NCI-H1105 (cell line): ENCODE measurements around the gene ZNF236.

Experiments used
- DNase-seq: peaks from one replicate; lab custom pipeline; 2025; lab: John Stamatoyannopoulos, UW

Gene ZNF236

DNA sequence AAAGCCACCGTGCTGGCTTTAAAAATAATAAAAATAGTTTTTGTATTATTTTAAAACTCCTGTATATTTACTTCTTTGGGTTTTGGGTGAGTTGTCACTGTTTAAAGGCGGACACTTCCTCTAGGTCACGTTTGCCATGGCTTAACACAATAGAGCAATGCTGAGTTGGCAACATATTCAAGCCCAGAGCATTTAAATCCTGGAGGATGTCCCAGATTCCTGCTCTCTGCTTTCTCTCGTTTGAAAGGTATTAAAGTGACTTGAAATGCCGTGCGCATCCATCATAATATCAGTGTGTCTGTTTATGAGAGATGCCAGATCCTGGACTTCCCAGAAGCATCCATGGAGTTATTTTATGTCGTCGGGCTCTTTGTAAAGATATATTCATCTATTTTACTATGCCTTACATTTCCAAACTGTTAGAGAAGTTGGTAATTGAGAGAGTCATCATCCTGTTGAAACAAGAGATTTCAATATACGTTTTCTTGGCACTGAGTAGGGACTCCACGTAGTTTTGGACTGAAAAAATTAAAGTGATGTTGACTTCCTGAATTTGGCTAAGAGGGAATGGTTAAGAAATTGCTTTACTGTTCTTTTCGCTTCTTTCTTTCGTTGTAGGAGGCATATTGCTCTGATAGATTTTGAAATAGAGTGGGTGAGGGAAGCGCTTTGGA, 150.6 kb downstream of the ZNF236 start:
- DNase-seq: no peak

DNA sequence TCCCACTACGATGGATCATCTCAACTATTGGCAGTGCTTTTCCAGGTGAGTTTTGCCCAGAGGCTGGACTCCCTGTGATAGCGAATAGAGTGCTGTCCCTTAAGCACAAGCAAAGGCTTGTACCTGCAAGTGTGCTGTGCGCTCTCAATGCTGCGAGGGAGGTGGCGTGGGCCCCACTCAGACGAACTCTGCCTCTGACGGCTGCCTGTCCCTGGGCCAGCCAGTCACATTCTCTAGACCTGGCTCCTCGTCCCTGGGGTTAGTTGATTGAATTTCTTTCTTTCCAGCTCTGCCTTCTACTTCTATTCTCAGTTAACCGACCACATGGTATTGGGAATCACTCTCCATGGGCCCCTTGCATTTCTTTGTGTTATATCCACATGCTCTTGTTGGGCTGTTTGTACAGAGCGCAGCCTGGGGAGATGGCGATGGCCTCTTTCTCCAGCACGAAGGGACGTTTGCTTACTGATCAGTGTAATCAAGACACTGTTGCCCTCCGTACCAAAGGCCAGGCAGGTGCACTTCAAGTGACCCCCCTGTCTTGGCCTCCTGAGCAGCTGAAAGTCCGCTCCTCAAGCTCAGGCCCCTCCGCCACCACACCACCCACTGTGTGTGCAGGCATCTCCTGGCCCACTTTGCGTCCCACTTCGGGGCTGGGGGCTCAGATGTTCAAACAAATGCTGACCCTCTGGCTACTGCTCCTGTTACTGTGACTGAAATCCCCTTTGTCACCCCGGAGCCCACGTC, 151.3 kb downstream of the ZNF236 start:
- DNase-seq: no peak

GRCh38 chr18:76974386-76974785, 152.0 kb downstream of the ZNF236 start:
- no peak for DNase-seq

DNA sequence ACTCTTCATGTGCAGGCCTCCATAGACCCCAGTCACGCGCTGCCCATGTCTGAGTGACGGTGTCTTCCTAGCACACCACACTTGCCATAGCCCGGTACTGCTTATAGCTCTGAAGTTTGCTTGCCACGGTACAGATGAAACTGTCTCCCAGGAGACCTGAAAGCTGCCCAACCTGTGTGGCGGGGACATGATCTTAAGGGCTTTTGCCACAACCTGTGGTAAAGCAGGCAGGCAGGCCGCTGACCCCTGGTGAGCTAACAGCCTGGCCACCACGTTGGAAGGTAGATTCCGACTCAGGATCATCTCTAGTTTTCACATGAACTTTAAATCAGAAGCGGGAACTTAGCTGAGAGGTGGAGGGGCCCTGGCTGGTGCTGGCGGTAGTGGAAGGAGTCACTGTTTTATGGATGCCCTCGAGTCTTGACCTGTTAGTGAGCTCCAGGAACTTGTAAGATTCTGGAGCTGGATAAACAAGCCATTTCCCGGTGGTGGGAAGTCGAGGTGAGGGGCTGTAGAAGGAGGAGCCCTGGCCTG, 153.3 kb downstream of the ZNF236 start:
- DNase-seq: no peak

GRCh38 chr18:76977108-76977621, 154.8 kb downstream of the ZNF236 start:
- peak; percentile 86 for DNase-seq

DNA sequence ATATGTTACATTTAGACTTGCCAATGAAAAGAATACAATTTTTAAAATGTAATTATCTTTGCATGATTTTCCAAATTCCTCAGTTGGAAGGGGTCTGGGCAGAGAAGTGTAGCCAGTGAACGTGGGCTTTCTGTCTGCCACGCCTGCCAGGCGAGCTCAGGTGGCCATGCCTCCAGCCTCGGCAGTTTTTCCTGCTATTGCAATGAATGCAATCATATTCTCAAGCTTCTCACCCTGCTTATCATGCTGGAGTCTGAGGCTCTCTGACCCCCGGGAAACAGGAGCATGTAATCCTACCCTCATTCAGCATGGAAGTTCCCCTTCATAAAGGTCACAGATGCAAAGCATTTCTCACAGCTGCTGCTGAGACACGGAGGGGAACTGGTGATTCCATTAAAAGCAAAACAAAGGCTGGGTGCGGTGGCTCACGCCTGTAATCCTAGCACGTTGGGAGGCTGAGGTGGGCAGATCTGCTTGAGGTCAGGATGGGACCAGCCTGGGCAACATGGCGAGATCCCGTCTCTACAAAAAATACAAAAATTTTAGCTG, 155.4 kb downstream of the ZNF236 start:
- no peak for DNase-seq

DNA sequence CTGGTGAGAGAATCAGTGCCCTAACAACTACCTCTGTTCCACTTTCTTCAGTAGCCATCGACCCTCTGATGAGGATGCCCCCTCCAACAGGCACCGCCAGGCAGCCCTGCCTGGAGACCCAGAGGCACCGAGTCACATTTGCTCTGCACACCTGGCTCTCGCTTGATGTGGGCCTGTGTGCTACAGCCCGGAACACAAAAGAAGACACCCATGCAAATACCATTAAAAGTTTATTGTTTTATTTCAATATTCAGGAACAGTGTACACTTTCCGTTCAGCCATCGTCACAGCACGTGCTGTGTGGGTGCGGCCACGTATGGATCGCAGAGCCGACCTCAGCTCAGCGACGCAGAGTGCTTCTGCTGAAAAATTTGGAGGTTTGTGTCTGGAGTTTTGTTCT, 156.3 kb downstream of the ZNF236 start:
- DNase-seq: no peak

DNA sequence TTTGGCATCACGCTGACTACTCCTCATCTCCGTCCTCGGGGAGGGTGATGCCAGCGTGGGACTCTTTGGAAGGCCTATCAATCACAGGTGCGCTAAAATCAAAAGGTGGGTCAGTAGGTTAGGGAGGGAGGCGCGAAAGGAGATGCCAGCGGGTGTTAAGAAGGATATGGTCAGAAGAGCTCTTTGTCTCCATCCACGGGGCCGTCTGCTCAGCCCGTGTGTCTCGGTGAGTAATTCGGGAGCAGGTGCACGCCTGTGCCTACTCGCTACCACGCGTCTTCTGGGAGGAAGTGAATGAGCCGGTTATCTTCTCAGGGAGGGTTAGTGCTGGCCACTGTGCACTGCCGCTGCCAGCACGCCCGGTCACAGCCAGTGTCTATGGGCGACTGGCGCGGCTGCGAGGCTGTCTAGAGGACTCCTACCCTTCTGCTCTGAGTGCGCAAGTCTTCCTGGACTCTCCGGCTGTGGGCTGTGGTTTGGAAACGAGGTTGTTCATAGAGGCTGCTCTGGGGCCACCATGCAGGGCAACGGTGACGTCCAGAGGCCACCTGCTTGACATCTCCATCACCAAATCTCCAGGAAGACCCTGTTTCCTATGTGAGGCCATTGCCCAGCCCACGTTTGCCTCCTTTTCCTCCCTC, 156.9 kb downstream of the ZNF236 start:
- no peak for DNase-seq

DNA sequence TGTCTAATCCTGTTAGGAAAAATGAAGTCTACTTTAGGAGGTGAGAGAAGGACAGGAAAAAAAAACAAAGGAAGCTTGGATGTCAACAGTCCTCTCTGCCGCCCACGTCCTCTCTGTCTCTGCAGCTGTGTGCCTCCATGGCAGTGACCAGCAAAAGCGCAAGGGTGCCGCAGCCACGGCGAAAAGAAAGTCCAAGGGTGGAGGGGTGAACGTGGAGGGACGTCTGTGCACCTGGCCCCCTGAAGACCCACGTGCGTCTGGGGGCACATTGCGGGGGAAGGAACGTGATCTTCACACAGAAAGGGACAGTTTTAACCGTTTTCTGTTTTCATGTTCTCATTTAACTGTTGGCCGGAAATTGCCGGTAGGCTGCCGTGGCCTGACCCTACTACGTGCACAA, 157.5 kb downstream of the ZNF236 start:
- DNase-seq: no peak

DNA sequence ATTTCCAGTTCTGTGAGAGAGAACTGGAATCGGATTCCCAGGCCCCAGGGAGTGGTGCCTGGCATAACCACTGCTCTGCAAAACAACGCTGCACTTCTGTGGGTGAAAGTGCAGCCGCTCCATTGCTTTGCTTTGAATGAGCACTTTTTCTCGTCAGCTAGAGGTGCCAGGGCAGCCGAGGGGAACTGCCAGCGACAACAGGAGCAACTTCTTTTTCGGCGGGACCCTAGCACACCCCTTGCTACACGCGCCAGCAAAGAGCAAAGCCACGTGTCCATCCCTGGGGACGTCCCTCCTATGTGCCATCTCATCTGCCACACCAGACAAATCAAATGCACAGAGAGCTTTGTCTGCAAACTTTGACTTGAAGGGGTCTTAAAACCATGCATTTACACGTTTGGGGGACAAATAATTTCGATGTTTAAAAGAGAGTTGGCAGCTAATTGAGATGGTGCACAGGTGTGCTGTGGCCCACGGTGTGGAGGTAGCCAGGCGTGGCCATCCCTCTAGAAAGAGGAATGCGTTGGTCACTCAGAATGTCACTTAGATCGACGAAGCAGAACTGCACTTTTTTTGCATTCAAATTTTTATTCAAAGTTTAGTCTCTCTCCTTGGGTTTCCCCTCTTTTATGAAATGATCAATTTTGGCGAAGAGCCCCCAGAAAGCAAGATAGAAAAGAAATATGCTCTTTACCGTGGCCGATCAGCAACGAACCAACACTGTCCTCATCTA, 158.5 kb downstream of the ZNF236 start:
- no peak for DNase-seq

- DNase-seq: no peak
Observed at GRCh38 chr18:76981396-76981968, 159.1 kb downstream of the ZNF236 start.

DNA sequence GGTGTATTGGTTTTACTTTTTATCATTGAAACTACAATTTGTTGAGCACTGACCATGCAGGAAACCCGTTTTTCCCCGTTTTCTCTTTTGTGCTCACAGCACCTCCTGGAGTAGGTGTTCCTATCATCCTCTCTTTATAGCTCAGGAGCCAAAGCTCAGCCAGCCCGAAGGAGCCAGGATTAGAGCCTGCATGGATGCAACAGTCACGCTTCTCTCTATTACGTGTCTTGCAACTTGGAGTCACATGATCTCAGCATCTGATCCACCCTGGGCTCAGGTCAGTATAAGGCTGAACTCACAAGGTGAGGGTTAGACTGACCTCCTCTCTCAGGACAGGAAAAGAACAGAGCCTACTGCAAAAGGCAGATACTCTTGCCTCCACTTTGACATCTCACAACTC, 159.7 kb downstream of the ZNF236 start:
- DNase-seq: no peak

DNA sequence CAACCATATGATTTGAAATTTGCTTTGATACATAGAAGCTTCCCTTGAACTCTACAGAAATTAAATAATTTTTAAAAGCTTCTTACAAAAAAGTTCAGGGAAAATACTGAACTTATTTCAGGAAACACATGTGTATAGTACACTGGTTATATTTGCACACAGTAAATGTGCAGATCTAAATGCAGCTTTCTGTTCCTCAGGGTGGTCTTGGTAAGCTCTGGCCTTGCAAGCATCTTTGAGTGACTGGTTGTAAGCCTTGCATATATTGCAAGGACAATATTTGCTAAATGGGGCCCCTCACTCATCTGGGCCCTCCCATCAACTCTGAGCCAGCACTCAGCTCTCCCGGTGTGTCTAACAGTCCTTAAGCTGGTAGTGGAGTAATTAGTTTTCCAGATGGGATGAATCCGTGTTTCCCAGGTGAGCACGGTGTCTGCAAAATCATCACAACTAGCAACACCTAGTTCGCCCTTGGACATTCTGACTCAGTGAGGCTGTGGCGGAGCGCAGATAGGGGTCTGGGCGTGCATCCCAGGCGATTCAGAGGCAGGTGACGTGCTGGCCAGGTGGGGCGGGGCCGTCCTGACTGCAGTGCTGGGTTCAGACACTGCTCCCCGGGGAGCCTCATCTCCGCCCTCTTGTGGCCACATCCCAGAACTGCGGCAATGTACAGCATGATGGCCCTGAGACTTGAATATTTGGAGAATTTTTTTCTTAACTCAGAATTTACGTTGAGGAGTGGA, 160.7 kb downstream of the ZNF236 start:
- peak; percentile 83 for DNase-seq

GRCh38 chr18:76983613-76984051, 161.3 kb downstream of the ZNF236 start:
- DNase-seq: no peak

- DNase-seq: no peak
Observed at GRCh38 chr18:76984193-76985155, 162.1 kb downstream of the ZNF236 start.

DNA sequence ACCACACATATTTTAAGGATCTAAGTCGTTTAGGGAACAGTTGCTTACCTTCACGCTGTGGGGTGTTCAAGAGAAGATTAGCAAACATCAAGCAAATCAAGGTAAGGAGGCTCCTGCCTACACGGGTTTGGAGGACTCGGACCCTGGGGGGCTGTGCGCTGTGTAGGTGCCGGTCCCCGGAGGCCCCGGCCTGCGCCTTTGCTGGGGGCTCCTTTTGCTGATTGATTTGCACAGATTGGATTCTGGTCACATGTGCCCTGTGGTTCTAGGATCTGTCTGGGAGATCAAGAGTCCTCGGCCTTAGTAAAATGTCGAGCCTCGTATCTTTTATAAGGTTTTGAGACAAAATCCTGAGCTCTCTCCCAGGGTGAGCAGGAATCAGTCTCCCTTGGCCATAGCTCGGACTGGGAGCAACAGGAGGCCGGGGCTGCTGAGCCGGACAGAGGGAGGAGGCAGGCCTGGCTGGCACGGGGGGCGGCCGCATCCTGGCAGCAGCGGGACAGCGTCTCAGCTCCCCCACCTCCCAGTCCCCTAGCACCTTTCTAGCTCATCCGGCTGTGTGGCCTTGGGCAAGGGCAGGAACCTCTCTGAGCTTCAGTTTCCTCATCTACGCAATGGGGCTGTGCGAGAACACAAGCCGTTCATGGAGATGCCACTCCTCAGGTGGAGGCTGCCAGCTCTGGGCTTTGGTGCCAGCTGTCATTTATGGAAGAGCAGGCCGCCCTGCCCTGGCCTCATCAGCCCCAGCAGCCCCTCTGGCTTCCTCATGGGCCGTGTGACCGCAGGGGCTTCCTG, 163.0 kb downstream of the ZNF236 start:
- no peak for DNase-seq

- DNase-seq: no peak
Observed at GRCh38 chr18:76985951-76986236, 163.5 kb downstream of the ZNF236 start.

- DNase-seq: no peak
Observed at GRCh38 chr18:76986406-76986805, 164.0 kb downstream of the ZNF236 start.
